Measurements from ENCODE around the gene RCAN3. TPM values are rescaled to one million over a fixed set of nuclear protein-coding genes. Genes with fewer than 3 reads are reported as not detected.

Gene RCAN3
- total and polyA plus RNA-seq, 9 of the 15 experiments (the other 6 are each of a cell fraction or from before 2014, with no cell fraction given): 0.10 to 1.4 (median 0.43) TPM

GRCh38 chr1:24507405-24507804, 4.8 kb downstream of the RCAN3 start (continued):
- TF ChIP-seq SMAD2 (IDR thresholded peaks at IDR 0.05; ENCODE audit: low read depth, low read length): no peak
- TF ChIP-seq ZBTB11 (CRISPR knock-in tag; IDR thresholded peaks at IDR 0.05): no peak
- no peak for TF ChIP-seq MBD1 (CRISPR knock-in tag; IDR thresholded peaks at IDR 0.05)
- no peak for TF ChIP-seq SNAPC5 (CRISPR knock-in tag; IDR thresholded peaks at IDR 0.05)
- no peak for TF ChIP-seq ZFP91 (CRISPR knock-in tag; IDR thresholded peaks at IDR 0.05)
- no peak for TF ChIP-seq JUNB (CRISPR knock-in tag; conservative IDR thresholded peaks at IDR 0.05)
- TF ChIP-seq ZNF143 (CRISPR knock-in tag; IDR thresholded peaks at IDR 0.05): no peak
- TF ChIP-seq ZNF511 (CRISPR knock-in tag; IDR thresholded peaks at IDR 0.05): no peak
- TF ChIP-seq ARID1B (IDR thresholded peaks at IDR 0.05): 0 out of 2 replicates have a peak, but pooled peaks have one; percentile 17
- TF ChIP-seq ZNF655 (CRISPR knock-in tag; IDR thresholded peaks at IDR 0.05): no peak
- no peak for TF ChIP-seq RBM14 (IDR thresholded peaks at IDR 0.05; ENCODE audit: borderline replicate concordance, insufficient read depth, low read depth, low read length)
- TF ChIP-seq IRF9 (tag; IDR thresholded peaks at IDR 0.05): no peak
- no peak for TF ChIP-seq CBFB (CRISPR knock-in tag; IDR thresholded peaks at IDR 0.05)
- no peak for TF ChIP-seq EWSR1 (IDR thresholded peaks at IDR 0.05; ENCODE audit: borderline replicate concordance, low read depth, partially characterized antibody)
- TF ChIP-seq CHD1 (IDR thresholded peaks at IDR 0.05; ENCODE audit: low read length): no peak
- no peak for TF ChIP-seq FOS (IDR thresholded peaks at IDR 0.05; ENCODE audit: extremely low read depth, insufficient read length)

Measured in K562 (cell line).